NT2/D1 (cell line): ENCODE results near the gene TRMT11.
A peak's percentile ranks its signal among the peaks of the same experiment; 100 is the strongest.

Source experiments
- DNase-seq: peaks from one replicate; pipeline ENCODE4 v3.0.0-alpha.2; 2011; ENCODE audit warnings: low read depth, low spot score
- H3K27me3 ChIP-seq: 2 replicates; pipeline ENCODE4 v1.6.0; 2011; ENCODE audit warnings: mild to moderate bottlenecking; ENCODE audit not compliant: insufficient read length, insufficient read depth
- H3K36me3 ChIP-seq: 2 replicates; pipeline ENCODE4 v1.6.1; 2011; ENCODE audit warnings: mild to moderate bottlenecking, low read length, mixed read lengths; ENCODE audit not compliant: insufficient read depth, insufficient read length
- H3K4me1 ChIP-seq: 2 replicates; pipeline ENCODE4 v1.5.1; 2011; ENCODE audit not compliant: insufficient read depth, insufficient read length
- H3K4me3 ChIP-seq: 2 replicates; pipeline ENCODE4 v1.5.1; 2011; ENCODE audit warnings: low read depth; ENCODE audit not compliant: insufficient read length
- H3K9ac ChIP-seq: 2 replicates; pipeline ENCODE4 v1.6.0; 2011; ENCODE audit warnings: low read depth; ENCODE audit not compliant: insufficient read length
- H3K9me3 ChIP-seq: 2 replicates; pipeline ENCODE4 v1.5.1; 2011; ENCODE audit warnings: mild to moderate bottlenecking, low read length; ENCODE audit not compliant: insufficient read depth
- SUZ12 ChIP-seq: IDR thresholded peaks from 2 replicates; pipeline ENCODE4 v1.6.1; 2011; ENCODE audit not compliant: insufficient read length, insufficient read depth; ENCODE audit errors: extremely low read depth
- YY1 ChIP-seq: IDR thresholded peaks from 2 replicates; pipeline ENCODE4 v1.6.1; 2011; ENCODE audit not compliant: insufficient read length, insufficient read depth
- ZNF274 ChIP-seq: IDR thresholded peaks from 2 replicates; pipeline ENCODE4 v1.6.1; 2011; ENCODE audit warnings: mild to moderate bottlenecking, low read depth, low read length

The TRMT11 gene

DNA sequence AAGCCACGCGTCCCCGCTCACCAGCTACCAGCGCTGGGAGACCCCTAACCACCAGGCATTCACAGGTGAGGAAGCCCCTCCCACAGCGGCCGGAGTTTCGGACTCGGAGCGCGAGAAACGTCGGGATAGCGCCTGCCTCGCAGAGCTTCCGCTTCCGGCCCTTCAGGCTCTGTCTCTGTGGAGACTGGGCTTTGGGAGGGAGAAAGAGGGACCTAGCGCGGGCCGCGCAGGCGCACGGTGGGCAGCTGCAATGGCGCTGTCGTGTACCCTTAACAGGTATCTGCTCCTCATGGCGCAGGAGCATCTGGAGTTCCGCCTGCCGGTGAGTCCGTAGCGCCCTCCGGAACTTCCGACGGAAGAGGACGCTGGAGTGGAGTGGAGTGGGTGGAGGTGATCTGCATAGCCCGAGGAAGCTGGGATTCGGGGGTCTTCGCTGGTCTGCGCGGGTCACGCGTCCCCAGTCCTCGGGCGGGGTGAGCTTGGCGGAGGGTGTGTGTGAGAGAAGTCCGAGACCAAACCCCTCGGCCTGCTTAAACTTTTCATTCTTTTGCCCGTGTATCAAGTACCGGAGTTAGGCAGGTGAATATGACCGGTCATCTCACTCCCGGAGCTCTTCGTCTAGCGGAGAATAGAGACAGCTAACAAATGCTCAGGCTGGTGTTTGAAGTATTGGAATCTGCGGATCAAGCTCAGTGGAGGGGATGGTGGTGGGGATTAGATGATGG is at the start of gene TRMT11:
TSS of gene TRMT11 (plus strand) at position 240 of the 725 bp plus-strand sequence. CDS start at position 251, 11 bp downstream.
- peak within 1 kb of the TSS; percentile 89 for H3K9ac ChIP-seq
- TF ChIP-seq YY1 (peak; percentile 41), SUZ12 (no peak), ZNF274 (no peak)
- no peaks in the 10 kb centered on the region for H3K4me1 ChIP-seq
- peaks cover 2% of the 10 kb centered on the region for H3K36me3 ChIP-seq
- no peaks in the 10 kb centered on the region for H3K27me3 ChIP-seq
- peak; percentile 80 for DNase-seq
- no peaks in the 10 kb centered on the region for H3K9me3 ChIP-seq
- peak within 1 kb of the TSS; percentile 85 for H3K4me3 ChIP-seq

DNA sequence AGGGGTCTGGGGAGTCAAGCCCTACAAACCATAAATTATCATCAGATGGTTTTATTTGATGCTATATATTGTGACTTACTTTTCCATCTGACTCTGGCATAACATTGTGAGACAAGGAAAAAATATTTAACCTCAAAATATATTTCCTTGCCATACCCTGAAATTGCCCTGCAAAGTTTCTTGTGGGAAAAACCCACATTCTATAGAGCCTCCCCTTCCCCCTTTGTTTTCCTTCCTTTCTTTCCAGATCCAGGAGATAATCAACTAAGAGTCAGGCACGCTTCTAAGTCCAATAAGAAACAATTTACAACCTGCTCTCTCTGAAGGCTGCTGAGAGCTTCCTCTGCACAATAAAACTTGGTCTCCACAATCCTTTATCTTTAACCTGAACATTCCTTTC is 47.3 kb upstream of the TRMT11 start:
- TF ChIP-seq SUZ12 (no peak), ZNF274 (no peak), YY1 (no peak)
- Histone ChIP-seq H3K4me1 (no peaks in the 10 kb centered on the region), H3K9ac (no peak overlapping the region), H3K4me3 (no peak overlapping the region), H3K9me3 (no peaks in the 10 kb centered on the region), H3K27me3 (no peaks in the 10 kb centered on the region), H3K36me3 (no peaks in the 10 kb centered on the region)
- DNase-seq, result no peak

DNA sequence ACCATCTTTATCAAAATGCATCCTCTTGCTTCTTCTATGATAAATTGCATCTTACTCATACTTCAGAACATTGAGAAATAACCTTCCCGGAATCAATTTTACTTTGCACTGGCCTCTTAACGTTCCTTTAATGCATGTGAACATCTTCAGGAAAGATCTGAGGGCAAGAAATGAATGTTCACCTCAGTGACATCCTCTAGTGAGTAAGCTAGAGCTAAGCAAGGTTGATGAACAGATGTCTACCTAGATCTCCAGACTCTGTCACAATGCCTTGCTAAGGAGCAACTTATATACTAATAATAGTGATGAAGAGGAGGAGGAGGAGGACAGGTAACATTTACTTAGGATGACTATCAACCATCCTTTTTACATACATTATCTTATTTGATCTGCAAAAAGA is 46.5 kb upstream of the TRMT11 start:
- H3K36me3 ChIP-seq, result no peaks in the 10 kb centered on the region
- no peak overlapping the region for H3K4me3 ChIP-seq
- no peaks in the 10 kb centered on the region for H3K27me3 ChIP-seq
- H3K9me3 ChIP-seq, result no peaks in the 10 kb centered on the region
- H3K9ac ChIP-seq, result no peak overlapping the region
- H3K4me1 ChIP-seq, result no peaks in the 10 kb centered on the region
- no peak for DNase-seq
- TF ChIP-seq YY1, result no peak
- TF ChIP-seq SUZ12, result no peak
- no peak for TF ChIP-seq ZNF274

DNA sequence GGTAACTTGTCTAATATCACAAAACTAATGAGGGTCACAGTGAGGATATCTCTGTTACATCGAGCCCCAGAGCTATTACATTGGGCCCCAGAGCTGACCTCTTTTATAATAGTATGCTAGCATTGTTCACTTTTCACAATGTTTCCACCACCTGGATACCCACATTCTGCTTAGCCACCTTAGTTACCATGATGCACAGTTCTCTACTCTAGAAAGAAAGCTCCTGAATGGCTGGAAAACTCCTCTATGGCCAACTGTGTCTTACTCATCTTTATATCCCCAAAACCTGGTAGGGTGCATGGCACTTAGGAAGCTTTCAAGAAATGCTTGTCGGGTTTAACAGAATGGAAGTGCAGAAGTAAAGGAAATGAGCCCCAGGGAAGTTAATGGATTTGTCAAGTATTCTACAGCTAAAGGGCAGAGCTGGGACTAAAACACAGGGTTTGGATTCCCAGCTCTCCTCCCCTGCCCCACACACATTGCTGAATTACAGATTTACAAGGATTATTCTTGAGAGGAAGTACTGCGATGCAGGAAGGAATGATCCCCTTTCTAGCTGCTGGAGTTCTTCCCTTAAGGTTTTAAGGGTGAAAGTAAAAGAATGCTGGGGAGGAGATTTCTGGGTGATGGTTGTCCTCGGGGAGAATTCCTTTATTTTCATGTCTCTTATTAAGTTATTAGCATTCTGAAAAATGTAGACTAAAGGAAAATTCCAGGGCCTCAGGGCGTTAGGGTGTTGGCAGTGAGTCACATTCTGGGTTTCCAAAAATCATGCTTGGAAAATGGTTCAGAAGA is 45.9 kb upstream of the TRMT11 start:
- no peak for DNase-seq
- Histone ChIP-seq H3K9ac (no peak overlapping the region), H3K4me1 (no peaks in the 10 kb centered on the region), H3K36me3 (no peaks in the 10 kb centered on the region), H3K27me3 (no peaks in the 10 kb centered on the region), H3K9me3 (no peaks in the 10 kb centered on the region), H3K4me3 (no peak overlapping the region)
- no peak for TF ChIP-seq YY1
- TF ChIP-seq SUZ12, result no peak
- no peak for TF ChIP-seq ZNF274

DNA sequence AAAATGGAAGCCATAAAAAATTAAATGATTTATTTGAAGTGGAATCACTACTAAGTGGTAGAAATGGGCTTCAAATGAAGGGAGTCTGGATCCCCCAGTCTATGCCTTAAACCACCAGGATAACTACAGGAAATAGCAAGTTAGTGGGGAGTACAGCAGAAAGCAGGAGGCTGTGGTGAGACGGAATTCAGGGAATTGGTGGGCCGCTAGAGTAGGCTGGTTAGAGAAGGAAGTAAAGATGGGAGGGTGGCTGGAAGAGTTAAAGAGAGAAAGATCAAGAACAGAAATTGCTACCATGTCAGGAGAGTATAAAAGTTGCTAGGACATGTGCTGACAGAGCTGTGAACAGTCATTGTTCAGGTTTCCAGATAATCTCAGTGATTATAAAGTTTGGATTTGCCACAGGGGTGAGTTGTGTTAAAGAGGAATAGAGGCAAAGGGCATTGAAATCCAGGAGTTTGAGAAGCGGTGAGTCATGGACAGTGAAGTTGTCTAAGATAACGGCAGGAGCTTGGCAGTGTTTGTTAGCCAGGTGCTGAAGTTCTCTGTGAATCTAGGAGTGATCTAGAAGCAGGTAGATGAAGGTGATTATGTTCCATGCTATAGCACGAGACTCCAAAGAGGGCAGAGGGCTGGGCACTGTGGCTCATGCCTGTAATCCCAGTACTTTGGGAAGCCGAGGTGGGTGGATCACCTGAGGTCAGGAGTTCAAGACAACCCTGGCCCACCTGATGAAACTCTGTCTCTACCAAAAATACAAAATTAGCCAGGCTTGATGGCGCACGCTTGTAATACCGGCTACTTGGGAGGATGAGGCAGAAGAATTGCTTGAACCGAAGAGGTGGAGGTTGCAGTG is 43.4 kb upstream of the TRMT11 start:
- no peak for TF ChIP-seq ZNF274
- TF ChIP-seq SUZ12, result no peak
- Histone ChIP-seq H3K9me3 (no peaks in the 10 kb centered on the region), H3K4me3 (no peak overlapping the region), H3K36me3 (no peaks in the 10 kb centered on the region), H3K4me1 (no peaks in the 10 kb centered on the region), H3K27me3 (no peaks in the 10 kb centered on the region), H3K9ac (no peak overlapping the region)
- no peak for DNase-seq

DNA sequence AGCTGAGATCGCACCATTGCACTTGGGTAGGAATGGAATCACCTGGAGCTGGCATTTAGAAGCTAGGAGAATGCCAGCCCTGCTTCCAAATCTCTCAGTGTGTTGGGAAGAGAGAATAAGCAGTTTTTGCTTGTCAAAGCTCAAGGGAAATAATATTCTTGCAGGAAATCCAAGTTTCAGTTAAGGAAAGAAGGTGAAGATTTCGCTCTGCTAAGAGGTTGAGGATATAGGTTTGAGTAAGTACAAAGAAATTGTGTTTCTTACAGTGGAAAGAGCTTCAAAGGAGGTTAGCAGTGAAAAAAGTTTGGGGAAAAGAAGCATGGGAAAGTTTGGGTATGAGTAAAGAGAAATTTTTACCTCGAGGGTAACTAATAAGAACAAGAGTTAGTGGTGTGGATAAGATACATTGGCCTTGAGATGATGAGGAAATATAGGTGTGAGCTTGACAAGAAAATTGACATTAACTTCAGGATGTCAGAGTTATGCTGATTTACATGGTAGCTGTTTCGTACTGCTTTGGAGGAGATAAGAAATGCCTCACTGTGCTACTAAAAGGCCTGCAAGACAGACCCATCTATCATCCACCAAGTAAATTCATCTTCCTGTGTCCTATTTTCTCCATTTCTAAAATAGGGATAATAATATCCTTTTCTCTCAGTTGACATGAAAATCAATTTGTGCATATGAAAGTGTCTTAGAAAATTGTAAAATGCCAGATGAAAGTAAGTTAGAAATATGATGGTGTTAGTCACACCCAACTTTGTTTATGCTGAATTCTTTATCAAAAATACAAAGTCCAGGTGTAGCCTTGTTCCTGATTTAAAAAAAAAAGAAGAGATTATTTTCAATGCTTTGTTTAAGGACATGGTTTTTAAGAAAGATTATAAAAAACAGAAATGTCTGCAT is 42.6 kb upstream of the TRMT11 start:
- Histone ChIP-seq H3K27me3 (no peaks in the 10 kb centered on the region), H3K4me1 (no peaks in the 10 kb centered on the region), H3K9ac (no peak overlapping the region), H3K36me3 (no peaks in the 10 kb centered on the region), H3K4me3 (no peak overlapping the region), H3K9me3 (no peaks in the 10 kb centered on the region)
- no peak for DNase-seq
- TF ChIP-seq YY1 (no peak), ZNF274 (no peak), SUZ12 (no peak)
